GM19240 (cell line): ENCODE data around the gene SYNDIG1.

Experiments
- DNase-seq: peaks from one replicate; pipeline ENCODE4 v3.0.0; 2011; ENCODE audit warnings: low spot score; ENCODE audit not compliant: insufficient read length

SYNDIG1 gene

GRCh38 chr20:24522452-24523330 lies 53.3 kb downstream of the SYNDIG1 start:
- DNase-seq, result no peak

GRCh38 chr20:24523661-24524060 lies 54.2 kb downstream of the SYNDIG1 start:
- DNase-seq, result no peak

DNA sequence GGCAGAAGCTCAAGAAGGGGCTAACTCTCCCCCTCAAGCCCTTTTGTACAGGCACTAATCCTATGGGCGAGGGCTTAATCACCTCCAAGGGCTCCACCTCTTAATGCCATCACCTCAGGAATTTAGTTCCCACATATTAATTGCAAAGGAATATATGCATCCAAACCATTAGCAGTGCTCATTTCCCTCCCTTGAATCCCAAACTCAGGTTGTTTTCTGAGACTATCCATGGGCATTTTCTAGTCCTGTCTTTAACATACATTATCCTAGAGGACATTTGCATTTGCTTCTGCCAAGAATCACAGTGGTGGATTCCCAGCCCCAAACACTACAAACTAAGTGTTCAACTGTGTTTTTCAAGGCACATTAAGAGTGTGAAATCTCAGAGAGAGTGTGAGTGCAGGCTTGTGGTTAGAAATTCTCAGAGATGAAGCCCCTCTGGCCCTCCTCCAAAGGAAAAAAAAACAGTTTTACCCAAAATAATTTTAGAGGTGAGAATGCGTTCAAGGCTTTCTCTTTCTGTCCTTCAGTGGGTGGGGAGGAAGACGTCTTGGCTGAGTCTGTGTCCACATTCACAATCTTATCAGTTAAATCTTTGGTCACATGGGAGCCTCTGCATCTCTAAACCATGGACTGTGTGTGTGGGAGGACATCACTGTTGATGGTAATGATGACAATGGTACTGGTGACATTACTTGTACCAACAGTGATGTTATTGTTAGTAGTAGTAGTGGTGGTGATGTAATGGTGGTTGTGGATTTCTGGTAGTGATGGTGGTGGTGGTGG lies 59.3 kb downstream of the SYNDIG1 start:
- DNase-seq, result no peak

- no peak for DNase-seq
Observed at GRCh38 chr20:24529369-24529719, 59.9 kb downstream of the SYNDIG1 start.

GRCh38 chr20:24530131-24530680 lies 60.8 kb downstream of the SYNDIG1 start:
- DNase-seq, result no peak

GRCh38 chr20:24531202-24531601 lies 61.8 kb downstream of the SYNDIG1 start:
- DNase-seq, result no peak

DNA sequence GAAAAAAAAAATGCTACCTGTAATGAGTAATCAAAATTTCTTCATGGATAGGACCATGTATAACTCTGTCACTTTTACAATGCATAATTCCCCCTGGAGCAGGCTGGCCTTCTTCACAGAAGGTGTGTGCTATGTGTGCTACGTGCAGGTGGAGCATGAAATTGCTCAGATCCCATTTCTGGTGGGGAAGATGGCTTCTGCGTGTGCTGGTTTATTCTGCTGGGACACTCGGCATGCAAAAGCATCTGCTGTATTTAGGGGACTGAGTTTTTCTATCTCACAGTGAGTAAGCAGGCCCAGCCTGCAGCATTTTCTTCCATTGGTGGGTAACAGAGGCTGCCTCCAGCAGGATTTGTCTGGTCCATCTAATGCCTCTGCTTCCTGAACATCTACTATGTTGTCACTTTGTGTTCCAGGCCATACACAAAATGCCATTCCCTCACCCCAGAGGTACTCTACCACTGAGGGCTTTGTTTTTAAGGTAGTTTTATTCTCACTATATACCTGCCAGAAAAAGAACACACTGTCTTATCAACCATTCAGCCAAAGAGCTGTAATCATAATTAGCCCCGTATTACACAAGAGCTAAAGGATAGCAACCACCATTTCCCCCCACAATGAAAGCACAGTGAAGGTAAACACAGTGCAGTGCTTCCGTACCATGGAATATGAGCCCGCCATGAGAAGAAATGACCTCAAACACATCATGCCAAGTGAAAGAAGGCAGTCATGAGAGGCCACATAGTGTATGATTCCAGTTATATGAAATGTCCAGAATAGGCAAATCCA lies 62.4 kb downstream of the SYNDIG1 start:
- no peak for DNase-seq

- no peak for DNase-seq
Observed at GRCh38 chr20:24533449-24533848, 64.0 kb downstream of the SYNDIG1 start.

DNA sequence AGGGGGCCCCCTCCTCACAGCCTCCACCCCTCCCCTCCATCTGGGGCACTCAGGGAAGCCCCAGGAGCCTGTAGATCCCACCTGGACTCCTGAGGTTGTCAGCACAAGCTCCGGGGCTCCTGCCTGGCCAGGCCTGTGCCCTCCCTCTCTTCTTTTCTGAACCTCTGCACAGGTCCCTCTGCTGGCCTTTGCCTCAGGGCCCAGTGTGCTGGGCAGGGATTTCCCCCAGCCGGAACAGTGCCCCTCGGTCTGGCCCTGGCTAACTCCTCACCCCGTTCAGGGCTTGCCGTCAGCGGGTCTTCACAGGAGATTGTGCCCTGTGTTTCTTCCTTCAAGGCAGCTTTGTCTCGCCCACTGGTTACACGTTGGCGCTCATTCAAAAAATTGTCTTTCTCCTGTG lies 64.9 kb downstream of the SYNDIG1 start:
- no peak for DNase-seq

GRCh38 chr20:24535941-24536730 lies 66.7 kb downstream of the SYNDIG1 start:
- DNase-seq, result no peak

DNA sequence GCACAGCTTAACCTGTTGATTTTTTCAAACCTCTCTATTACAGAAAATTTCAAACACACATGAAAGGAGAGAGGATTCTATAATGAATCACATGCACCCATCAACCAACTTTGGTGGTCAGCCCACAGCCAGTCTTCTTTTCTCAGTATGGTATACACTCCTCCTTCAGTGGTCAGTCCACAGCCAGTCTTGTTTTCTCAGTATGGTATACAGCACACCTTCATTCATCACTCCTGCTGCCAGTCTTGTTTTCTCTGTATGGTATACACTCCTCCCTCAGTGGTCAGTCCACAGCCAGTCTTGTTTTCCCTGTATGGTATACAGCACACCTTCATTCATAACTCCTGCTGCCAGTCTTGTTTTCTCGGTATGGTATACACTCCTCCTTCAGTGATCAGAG lies 67.8 kb downstream of the SYNDIG1 start:
- DNase-seq, result no peak

GRCh38 chr20:24542721-24543120 lies 73.3 kb downstream of the SYNDIG1 start:
- DNase-seq, result no peak

DNA sequence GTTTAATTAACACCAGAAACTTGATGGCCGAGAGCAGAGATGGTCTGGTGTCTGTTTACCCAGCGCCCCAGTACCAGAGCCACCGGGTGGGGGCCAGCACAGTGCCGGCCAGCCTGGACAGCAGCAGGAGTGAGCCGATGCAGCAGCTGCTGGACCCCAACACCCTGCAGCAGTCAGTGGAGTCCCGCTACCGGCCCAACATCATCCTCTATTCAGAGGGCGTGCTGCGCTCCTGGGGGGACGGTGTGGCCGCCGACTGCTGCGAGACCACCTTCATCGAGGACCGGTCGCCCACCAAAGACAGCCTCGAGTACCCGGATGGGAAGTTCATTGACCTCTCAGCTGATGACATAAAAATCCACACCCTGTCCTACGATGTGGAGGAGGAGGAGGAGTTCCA lies 73.7 kb downstream of the SYNDIG1 start:
- DNase-seq, result no peak

DNA sequence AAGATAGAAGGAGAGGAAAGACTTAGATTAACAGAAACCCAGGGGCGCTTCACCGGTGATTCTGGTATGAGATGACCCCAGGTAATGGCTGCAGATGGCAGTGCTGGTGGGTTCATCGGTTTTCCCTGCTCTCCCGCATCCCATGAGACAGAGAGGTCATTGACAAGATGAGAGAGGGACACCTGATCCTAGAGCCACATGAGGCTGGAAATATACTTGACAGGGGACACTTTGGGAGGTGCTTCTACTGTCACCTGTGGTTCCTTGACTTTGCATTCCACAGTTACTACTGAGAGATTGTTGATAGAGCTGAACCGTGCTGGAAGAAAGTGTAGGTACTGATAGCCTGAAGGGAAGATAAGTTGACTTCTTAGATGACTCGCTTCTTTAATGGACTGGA lies 74.3 kb downstream of the SYNDIG1 start:
- no peak for DNase-seq

DNA sequence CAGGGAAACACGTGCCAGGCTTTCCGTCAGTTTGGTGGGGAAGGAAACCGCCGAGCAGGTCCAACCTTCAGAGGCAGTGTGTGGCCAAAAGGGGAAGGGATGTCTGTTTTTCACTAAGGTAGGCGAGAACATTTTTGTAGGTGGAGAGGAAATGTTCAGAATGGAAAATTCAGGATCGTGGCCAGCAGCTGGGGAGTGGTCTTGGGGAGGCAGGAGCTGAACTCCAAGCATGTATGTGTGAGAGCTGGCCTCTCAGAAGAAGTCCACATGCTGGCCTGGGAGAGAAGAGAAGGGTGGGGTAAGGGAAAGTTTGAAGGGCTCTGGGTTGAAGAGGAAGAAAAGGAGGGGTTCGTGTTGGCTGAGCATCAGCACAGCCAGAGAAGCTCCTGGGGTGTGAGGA lies 74.9 kb downstream of the SYNDIG1 start:
- DNase-seq, result no peak

DNA sequence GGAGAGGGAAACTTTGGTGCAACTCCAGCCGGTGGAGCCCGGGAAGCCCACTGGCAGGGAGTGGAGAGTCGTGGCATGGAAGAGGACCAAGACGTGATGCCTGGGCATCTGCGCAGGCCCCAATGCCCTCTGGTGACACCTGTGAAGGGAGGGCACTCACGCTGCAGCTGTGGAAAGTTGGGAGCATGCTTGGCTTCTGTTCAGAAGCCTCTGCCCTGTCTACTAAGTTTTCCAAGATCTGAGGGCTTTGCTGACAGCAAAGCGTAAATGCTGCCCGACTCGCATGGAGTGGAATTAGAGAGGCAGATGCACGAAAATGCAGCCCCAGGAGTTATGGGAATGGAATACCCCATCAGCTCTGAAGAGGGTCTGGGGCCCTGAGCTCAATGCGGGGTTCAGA lies 75.7 kb downstream of the SYNDIG1 start:
- DNase-seq, result no peak

DNA sequence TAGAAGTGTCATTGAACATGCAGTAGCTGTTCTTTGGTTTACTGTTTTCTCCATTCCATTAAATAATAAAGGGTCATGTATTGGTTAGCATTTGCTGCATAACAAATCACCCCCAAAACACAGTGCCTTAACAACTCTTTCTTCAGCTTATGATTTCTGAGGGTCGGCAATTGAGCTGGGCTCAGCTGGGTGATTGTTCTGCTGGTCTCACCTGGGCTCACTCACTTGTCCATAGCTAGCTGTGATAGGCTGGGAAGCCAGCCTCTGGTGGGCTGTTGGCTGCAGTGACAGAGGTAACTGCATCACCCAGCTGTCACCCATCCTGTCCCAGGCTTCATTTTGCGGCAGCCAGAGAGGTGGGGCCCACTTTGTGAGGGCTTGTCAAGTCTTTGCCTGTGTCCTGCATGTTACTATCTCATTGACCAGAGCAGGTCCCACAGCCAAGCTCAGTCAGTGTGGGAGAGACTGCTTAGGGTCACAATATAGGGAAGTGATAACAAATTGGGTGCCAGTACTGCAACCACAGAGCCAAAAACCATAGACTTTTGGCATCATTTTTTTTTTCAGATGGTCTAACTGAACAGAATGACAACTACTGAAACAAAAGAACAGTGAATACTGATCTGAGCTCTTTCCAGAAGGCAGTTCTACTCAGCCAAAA lies 76.9 kb downstream of the SYNDIG1 start:
- DNase-seq, result no peak

GRCh38 chr20:24547967-24548366 lies 78.5 kb downstream of the SYNDIG1 start:
- no peak for DNase-seq

GRCh38 chr20:24559114-24559732 lies 89.8 kb downstream of the SYNDIG1 start:
- DNase-seq, result no peak
